C4-2B (cell line): ENCODE data around the gene PID1.

Source experiments
- CTCF ChIP-seq: fragments of 450-650 bp; conservative IDR thresholded peaks from 2 replicates; pipeline ENCODE4 v1.5.1; 2017; ENCODE audit warnings: mild to moderate bottlenecking
- ZFX ChIP-seq: fragments of 450-650 bp; IDR thresholded peaks from 2 replicates; pipeline ENCODE4 v1.6.1; 2017

GRCh38 chr2:229175497-229175863 lies 95.6 kb downstream of the PID1 start:
- no peak for TF ChIP-seq CTCF
- no peak for TF ChIP-seq ZFX
